SU-DHL-6 (cell line): Measurements from ENCODE around the gene CSNK1A1.

Experiments used
- CTCF ChIP-seq: fragments of 200-600 bp; sonication (generic); IDR thresholded peaks from one replicate; pipeline ENCODE4 v1.5.1; 2017; ENCODE audit warnings: antibody characterized with exemption, mild to moderate bottlenecking, low read length, moderate library complexity; ENCODE audit not compliant: insufficient read depth, poor library complexity, severe bottlenecking
- EZH2phosphoT487 ChIP-seq: fragments of 200-600 bp; sonication (generic), shearing (Covaris generic); conservative IDR thresholded peaks from 2 replicates; pipeline ENCODE4 v1.6.1; 2018; ENCODE audit warnings: mild to moderate bottlenecking, antibody characterized with exemption, low read length, moderate library complexity, mixed read lengths

GRCh38 chr5:149450199-149450598 is 101.0 kb downstream of the CSNK1A1 start:
- TF ChIP-seq CTCF, result no peak
- TF ChIP-seq EZH2phosphoT487, result no peak
